ENCODE results near the gene GJA1. TPM values are rescaled to one million over a fixed set of nuclear protein-coding genes. Genes with fewer than 3 reads are reported as not detected.

The GJA1 gene
- total RNA-seq, 1 experiment from 2014 or later: not detected

DNA sequence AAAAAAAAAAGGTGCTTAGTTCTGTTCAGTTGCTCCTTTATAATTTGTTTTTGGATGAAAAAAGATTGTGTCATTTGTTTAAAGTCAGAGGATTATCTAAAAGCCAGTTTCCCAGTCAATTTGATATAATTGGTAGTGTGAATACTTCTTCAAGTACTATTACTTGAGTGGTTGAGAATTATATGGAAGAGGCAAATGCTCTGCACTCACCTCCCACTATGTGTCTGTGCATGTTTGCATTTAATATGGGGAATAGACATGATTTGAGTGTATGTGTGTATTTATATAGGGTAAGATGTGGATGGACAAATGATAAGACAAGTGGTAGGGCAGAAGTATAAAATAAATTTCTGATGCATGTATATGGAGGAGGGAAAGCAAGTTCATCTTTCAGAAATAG, 15.8 kb downstream of the GJA1 start:
- no peak overlapping the region for H3K27ac ChIP-seq (ENCODE audit: low read length)
- no peak for DNase-seq
- no peaks in the 10 kb centered on the region for H3K36me3 ChIP-seq (ENCODE audit: insufficient read depth, low read length)
- H3K4me3 ChIP-seq (ENCODE audit: low read length): no peak overlapping the region
- no peak overlapping the region for H3K9ac ChIP-seq (ENCODE audit: low read length)
- no peak overlapping the region for H2AFZ ChIP-seq (ENCODE audit: low read length)
- H3K9me3 ChIP-seq (ENCODE audit: low read length): no peaks in the 10 kb centered on the region
- H3K9me2 ChIP-seq (replicated peaks; ENCODE audit: insufficient read depth, low read length): no peaks in the 10 kb centered on the region
- H3K4me1 ChIP-seq (ENCODE audit: low read length): no peaks in the 10 kb centered on the region
- H3K4me2 ChIP-seq (ENCODE audit: low read depth, low read length, poor library complexity, severe bottlenecking): no peak overlapping the region
- H4K20me1 ChIP-seq (ENCODE audit: insufficient read depth, low read depth, low read length): no peaks in the 10 kb centered on the region
- no peaks in the 10 kb centered on the region for H3K79me2 ChIP-seq (ENCODE audit: low read length)
- H3K27me3 ChIP-seq (ENCODE audit: low read length): no peaks in the 10 kb centered on the region

DNA sequence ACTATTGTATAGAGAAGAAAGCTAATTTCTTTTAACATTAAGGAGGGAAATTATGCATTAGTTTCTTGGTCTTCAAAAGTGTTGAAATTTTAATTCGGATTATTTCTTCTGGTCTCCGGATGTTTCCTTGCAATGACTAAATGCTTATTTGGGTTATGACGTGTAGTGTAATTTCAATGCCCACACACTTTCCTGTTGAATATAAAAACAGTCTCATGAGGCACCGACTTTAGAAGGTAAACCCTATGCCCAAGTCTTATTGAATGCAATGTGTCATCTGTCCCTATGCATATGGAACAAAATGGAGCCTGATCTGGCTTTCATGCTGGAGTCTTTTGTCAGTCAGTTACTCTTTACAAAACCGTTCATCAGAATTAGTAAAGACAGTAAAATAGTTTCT, 17.7 kb downstream of the GJA1 start:
- H2AFZ ChIP-seq (ENCODE audit: low read length): no peak overlapping the region
- H3K9me3 ChIP-seq (ENCODE audit: low read length): no peaks in the 10 kb centered on the region
- H3K4me3 ChIP-seq (ENCODE audit: low read length): no peak overlapping the region
- H3K27me3 ChIP-seq (ENCODE audit: low read length): no peaks in the 10 kb centered on the region
- H3K9ac ChIP-seq (ENCODE audit: low read length): no peak overlapping the region
- H4K20me1 ChIP-seq (ENCODE audit: insufficient read depth, low read depth, low read length): no peaks in the 10 kb centered on the region
- no peaks in the 10 kb centered on the region for H3K79me2 ChIP-seq (ENCODE audit: low read length)
- no peaks in the 10 kb centered on the region for H3K36me3 ChIP-seq (ENCODE audit: insufficient read depth, low read length)
- H3K4me1 ChIP-seq (ENCODE audit: low read length): no peaks in the 10 kb centered on the region
- no peak overlapping the region for H3K27ac ChIP-seq (ENCODE audit: low read length)
- no peak for DNase-seq
- H3K4me2 ChIP-seq (ENCODE audit: low read depth, low read length, poor library complexity, severe bottlenecking): no peak overlapping the region
- H3K9me2 ChIP-seq (replicated peaks; ENCODE audit: insufficient read depth, low read length): no peaks in the 10 kb centered on the region

DNA sequence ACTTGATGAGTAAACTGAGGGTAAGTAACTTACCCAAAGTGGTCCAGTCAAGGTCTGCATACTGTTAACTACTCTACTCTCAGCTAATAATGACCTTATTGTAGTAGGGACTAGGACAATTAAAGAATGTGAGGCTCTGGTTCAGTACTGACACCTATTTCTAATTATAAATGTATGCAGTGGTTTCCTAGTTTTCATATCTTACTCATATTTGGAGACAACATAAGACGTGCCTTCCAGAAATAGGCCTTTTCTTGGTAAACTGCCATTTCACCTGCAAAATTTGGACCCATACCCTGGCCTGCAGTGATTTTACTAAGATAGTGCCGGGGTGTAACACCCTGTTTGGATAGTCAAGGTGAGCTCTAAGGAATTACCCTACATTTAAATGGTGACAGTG, 24.7 kb downstream of the GJA1 start:
- Histone ChIP-seq H2AFZ (ENCODE audit: low read length) (no peak overlapping the region), H3K9ac (ENCODE audit: low read length) (no peak overlapping the region), H3K4me2 (ENCODE audit: low read depth, low read length, poor library complexity, severe bottlenecking) (no peak overlapping the region), H3K9me3 (ENCODE audit: low read length) (no peaks in the 10 kb centered on the region), H3K79me2 (ENCODE audit: low read length) (no peaks in the 10 kb centered on the region), H3K9me2 (replicated peaks; ENCODE audit: insufficient read depth, low read length) (no peaks in the 10 kb centered on the region), H4K20me1 (ENCODE audit: insufficient read depth, low read depth, low read length) (no peaks in the 10 kb centered on the region), H3K36me3 (ENCODE audit: insufficient read depth, low read length) (no peaks in the 10 kb centered on the region), H3K27ac (ENCODE audit: low read length) (no peak overlapping the region), H3K4me1 (ENCODE audit: low read length) (no peaks in the 10 kb centered on the region), H3K4me3 (ENCODE audit: low read length) (no peak overlapping the region), H3K27me3 (ENCODE audit: low read length) (no peaks in the 10 kb centered on the region)
- DNase-seq: no peak

DNA sequence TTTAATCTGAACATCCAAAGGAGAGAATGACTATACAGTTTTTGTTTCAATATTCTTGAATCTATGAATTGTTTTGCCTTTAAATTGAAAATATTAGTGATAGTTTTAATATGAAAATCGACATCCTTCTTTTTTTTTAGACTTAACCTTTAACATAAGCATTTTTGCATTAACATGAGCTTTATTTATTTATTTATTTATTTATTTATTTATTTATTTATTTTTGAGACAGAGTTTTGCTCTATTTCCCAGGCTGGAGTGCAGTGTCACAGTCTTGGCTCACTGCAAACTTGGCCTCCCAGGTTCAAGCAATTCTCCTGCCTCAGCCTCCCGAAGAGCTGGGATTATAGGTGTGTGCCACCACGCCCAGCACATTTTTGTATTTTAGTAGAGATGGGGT, 27.6 kb downstream of the GJA1 start:
- Histone ChIP-seq H3K4me3 (ENCODE audit: low read length) (no peak overlapping the region), H4K20me1 (ENCODE audit: insufficient read depth, low read depth, low read length) (no peaks in the 10 kb centered on the region), H3K27me3 (ENCODE audit: low read length) (no peaks in the 10 kb centered on the region), H3K9me2 (replicated peaks; ENCODE audit: insufficient read depth, low read length) (no peaks in the 10 kb centered on the region), H3K27ac (ENCODE audit: low read length) (no peak overlapping the region), H3K4me1 (ENCODE audit: low read length) (no peaks in the 10 kb centered on the region), H3K36me3 (ENCODE audit: insufficient read depth, low read length) (no peaks in the 10 kb centered on the region), H3K9me3 (ENCODE audit: low read length) (no peaks in the 10 kb centered on the region), H3K79me2 (ENCODE audit: low read length) (no peaks in the 10 kb centered on the region), H3K4me2 (ENCODE audit: low read depth, low read length, poor library complexity, severe bottlenecking) (no peak overlapping the region), H2AFZ (ENCODE audit: low read length) (no peak overlapping the region), H3K9ac (ENCODE audit: low read length) (no peak overlapping the region)
- no peak for DNase-seq

DNA sequence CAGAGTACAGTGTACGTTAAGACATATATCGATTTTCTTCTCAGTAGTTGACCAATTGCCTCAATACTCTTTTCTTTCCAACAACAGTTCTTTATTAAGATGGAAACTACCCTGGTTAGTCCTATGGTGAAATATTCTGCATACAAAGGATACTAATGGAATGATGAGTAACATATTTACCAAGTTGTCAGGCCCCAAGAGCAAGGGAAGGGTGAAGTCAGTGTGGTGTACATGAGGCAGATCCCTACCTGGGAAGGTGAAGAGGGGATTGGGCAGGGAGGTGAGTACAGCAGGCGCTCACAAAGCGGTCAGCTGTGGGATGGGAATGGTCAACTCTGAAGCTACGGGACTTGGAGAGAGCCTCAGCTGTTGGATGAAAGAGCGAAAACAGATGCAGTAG, 29.7 kb downstream of the GJA1 start:
- no peaks in the 10 kb centered on the region for H3K27me3 ChIP-seq (ENCODE audit: low read length)
- H3K79me2 ChIP-seq (ENCODE audit: low read length): no peaks in the 10 kb centered on the region
- H3K9me2 ChIP-seq (replicated peaks; ENCODE audit: insufficient read depth, low read length): no peaks in the 10 kb centered on the region
- no peaks in the 10 kb centered on the region for H3K9me3 ChIP-seq (ENCODE audit: low read length)
- H3K36me3 ChIP-seq (ENCODE audit: insufficient read depth, low read length): no peaks in the 10 kb centered on the region
- no peak overlapping the region for H3K4me2 ChIP-seq (ENCODE audit: low read depth, low read length, poor library complexity, severe bottlenecking)
- H3K4me1 ChIP-seq (ENCODE audit: low read length): no peaks in the 10 kb centered on the region
- H3K27ac ChIP-seq (ENCODE audit: low read length): no peak overlapping the region
- no peaks in the 10 kb centered on the region for H4K20me1 ChIP-seq (ENCODE audit: insufficient read depth, low read depth, low read length)
- no peak for DNase-seq
- H2AFZ ChIP-seq (ENCODE audit: low read length): no peak overlapping the region
- no peak overlapping the region for H3K4me3 ChIP-seq (ENCODE audit: low read length)
- no peak overlapping the region for H3K9ac ChIP-seq (ENCODE audit: low read length)

DNA sequence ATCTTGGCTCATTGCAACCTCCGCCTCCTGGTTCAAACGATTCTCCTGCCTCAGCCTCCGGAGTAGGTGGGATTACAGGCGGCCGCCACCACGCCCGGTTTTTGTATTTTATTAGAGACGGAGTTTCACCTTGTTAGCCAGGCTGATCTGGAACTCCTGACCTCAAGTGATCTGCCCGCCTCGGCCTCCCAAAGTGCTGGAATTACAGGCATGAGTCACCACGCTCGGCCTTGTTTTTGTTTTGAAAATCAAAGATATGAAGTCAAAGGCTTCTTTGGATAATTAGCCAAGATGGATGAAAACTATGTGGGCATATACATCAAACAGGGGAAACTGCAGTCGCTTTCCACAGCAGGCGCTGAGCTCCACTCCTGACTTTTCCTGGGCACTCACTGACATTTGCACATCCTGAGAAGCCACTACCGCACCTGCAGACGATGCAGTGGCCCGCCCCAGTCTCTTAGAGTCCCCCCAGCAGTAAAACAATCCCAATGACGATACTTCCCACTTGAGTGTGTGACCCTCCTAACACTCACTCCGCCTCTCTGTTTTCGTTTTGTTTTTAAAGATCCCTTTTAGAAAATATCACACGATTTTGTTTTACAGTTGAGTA, 44.1 kb downstream of the GJA1 start:
- no peaks in the 10 kb centered on the region for H3K4me1 ChIP-seq (ENCODE audit: low read length)
- no peak overlapping the region for H3K27ac ChIP-seq (ENCODE audit: low read length)
- no peaks in the 10 kb centered on the region for H3K27me3 ChIP-seq (ENCODE audit: low read length)
- no peak overlapping the region for H3K4me2 ChIP-seq (ENCODE audit: low read depth, low read length, poor library complexity, severe bottlenecking)
- no peaks in the 10 kb centered on the region for H4K20me1 ChIP-seq (ENCODE audit: insufficient read depth, low read depth, low read length)
- H3K4me3 ChIP-seq (ENCODE audit: low read length): no peak overlapping the region
- no peak overlapping the region for H2AFZ ChIP-seq (ENCODE audit: low read length)
- no peaks in the 10 kb centered on the region for H3K79me2 ChIP-seq (ENCODE audit: low read length)
- H3K36me3 ChIP-seq (ENCODE audit: insufficient read depth, low read length): no peaks in the 10 kb centered on the region
- H3K9me2 ChIP-seq (replicated peaks; ENCODE audit: insufficient read depth, low read length): no peaks in the 10 kb centered on the region
- no peaks in the 10 kb centered on the region for H3K9me3 ChIP-seq (ENCODE audit: low read length)
- DNase-seq: no peak
- H3K9ac ChIP-seq (ENCODE audit: low read length): no peak overlapping the region

DNA sequence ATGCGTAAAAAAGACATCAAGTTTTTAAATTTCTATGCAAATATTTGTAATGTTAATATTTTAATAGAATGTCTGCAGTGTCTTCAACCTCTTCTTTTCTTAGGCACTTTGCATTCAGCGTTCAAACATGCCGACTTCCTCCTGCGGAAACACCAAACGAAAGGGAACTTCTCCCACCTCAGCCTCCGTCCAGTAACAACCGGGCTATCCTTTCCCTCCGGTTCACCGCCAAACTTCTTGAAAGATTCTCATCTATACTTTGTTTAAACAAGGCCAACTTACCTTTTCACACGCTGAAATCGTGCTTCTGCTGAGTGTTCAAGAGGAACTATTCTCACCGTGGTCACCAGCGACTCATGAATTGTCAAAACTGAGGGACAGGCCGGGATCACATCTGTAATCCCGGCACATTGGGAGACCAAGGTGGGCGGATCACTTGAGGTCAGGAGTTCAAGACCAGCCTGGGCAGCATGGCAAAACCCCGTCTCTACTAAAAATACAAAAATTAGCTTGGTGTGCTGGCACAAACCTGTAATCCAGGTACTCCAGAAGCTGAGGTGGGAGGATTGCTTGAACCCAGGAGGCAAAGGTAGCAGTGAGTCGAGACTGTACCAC, 44.8 kb downstream of the GJA1 start:
- no peaks in the 10 kb centered on the region for H3K27me3 ChIP-seq (ENCODE audit: low read length)
- H3K9me3 ChIP-seq (ENCODE audit: low read length): no peaks in the 10 kb centered on the region
- H3K9ac ChIP-seq (ENCODE audit: low read length): no peak overlapping the region
- H3K4me2 ChIP-seq (ENCODE audit: low read depth, low read length, poor library complexity, severe bottlenecking): no peak overlapping the region
- H3K36me3 ChIP-seq (ENCODE audit: insufficient read depth, low read length): no peaks in the 10 kb centered on the region
- no peak for DNase-seq
- no peaks in the 10 kb centered on the region for H3K79me2 ChIP-seq (ENCODE audit: low read length)
- H4K20me1 ChIP-seq (ENCODE audit: insufficient read depth, low read depth, low read length): no peaks in the 10 kb centered on the region
- no peaks in the 10 kb centered on the region for H3K9me2 ChIP-seq (replicated peaks; ENCODE audit: insufficient read depth, low read length)
- no peak overlapping the region for H3K4me3 ChIP-seq (ENCODE audit: low read length)
- H3K4me1 ChIP-seq (ENCODE audit: low read length): no peaks in the 10 kb centered on the region
- no peak overlapping the region for H2AFZ ChIP-seq (ENCODE audit: low read length)
- H3K27ac ChIP-seq (ENCODE audit: low read length): no peak overlapping the region

DNA sequence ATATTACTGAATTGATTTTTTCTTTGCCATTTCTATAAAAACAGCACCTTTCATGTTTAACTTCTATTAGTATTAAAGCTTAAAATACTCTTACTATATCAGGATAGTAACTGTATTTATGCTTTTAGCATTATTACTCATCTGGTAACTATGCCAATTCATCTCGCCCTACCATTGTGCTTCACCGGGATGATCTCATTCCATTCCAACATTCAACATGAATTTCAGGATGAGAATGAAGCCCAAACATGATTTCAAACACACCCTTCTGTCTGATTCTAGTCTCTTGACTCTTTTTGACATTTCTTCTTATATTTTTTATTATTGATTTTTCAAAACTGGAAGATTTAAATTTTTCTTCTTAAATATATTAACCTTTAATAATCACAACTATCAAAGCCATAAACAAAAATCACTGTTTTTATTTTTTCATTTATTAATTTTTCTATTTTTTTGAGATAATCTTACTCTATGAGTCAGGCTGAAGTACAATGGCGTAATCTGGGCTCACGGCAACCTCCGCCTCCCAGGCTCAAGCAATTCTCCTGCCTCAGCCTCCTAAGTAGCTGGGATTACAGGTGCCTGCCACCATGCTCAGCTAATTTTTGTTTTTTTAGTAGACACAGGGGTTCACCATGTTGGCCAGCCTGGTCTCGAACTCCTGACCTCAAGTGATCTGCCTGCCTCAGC, 46.7 kb downstream of the GJA1 start:
- H3K36me3 ChIP-seq (ENCODE audit: insufficient read depth, low read length): no peaks in the 10 kb centered on the region
- no peaks in the 10 kb centered on the region for H3K9me3 ChIP-seq (ENCODE audit: low read length)
- DNase-seq: no peak
- no peak overlapping the region for H3K9ac ChIP-seq (ENCODE audit: low read length)
- no peaks in the 10 kb centered on the region for H4K20me1 ChIP-seq (ENCODE audit: insufficient read depth, low read depth, low read length)
- no peak overlapping the region for H2AFZ ChIP-seq (ENCODE audit: low read length)
- H3K4me1 ChIP-seq (ENCODE audit: low read length): no peaks in the 10 kb centered on the region
- H3K27ac ChIP-seq (ENCODE audit: low read length): no peak overlapping the region
- no peaks in the 10 kb centered on the region for H3K79me2 ChIP-seq (ENCODE audit: low read length)
- no peak overlapping the region for H3K4me3 ChIP-seq (ENCODE audit: low read length)
- H3K4me2 ChIP-seq (ENCODE audit: low read depth, low read length, poor library complexity, severe bottlenecking): no peak overlapping the region
- H3K9me2 ChIP-seq (replicated peaks; ENCODE audit: insufficient read depth, low read length): no peaks in the 10 kb centered on the region
- H3K27me3 ChIP-seq (ENCODE audit: low read length): no peaks in the 10 kb centered on the region
